ENCODE measurements around the gene LYRM2.

GRCh38 chr6:89522778-89523177 is 115.8 kb downstream of the LYRM2 start:
- TF ChIP-seq CTCF (IDR thresholded peaks at IDR 0.05) (no peak), POLR2AphosphoS5 (IDR thresholded peaks at IDR 0.05) (no peak), POLR2A (IDR thresholded peaks at IDR 0.05) (no peak)
